Renal cortical epithelial cell (primary cell): Measurements from ENCODE around the gene RGL1. TPM values are rescaled to one million over a fixed set of nuclear protein-coding genes. Genes with fewer than 3 reads are reported as not detected.

Experiments
- DNase-seq: peaks from one replicate; pipeline ENCODE4 v3.0.0-alpha.2; 2011; ENCODE audit warnings: low read depth
- total RNA-seq: library from RNA; depleted of rRNA; stranded (reverse); fragments of >200 nt; gene quantifications from 2 replicates; pipeline ENCODE4 v1.2.3, GENCODE V29; 2014

The RGL1 gene
- total RNA-seq, 1 donor from 2014 or later = 5.9 TPM

- DNase-seq = no peak
These were observed 83.2 kb downstream of the RGL1 start for GRCh38 chr1:183887826-183888819.

DNA sequence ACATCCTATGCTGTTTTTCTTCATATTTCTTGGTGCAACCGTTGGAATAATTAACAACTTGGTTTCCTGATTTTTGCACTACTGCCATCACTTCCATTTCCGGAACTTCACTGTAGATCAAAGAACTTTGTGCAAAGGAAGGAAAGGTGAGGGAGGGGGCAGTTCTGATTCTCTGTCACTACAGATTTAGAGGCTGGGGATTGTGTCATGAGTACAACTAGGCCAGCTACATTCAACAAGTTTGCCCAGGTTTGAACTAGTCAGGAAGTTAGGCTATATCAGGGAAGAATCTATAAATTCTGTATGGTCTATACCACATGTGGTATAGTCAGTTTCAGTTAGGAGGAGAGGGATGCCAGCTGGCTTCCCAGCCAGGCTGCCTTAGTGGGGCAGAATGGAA is 84.2 kb downstream of the RGL1 start:
- DNase-seq = no peak

DNA sequence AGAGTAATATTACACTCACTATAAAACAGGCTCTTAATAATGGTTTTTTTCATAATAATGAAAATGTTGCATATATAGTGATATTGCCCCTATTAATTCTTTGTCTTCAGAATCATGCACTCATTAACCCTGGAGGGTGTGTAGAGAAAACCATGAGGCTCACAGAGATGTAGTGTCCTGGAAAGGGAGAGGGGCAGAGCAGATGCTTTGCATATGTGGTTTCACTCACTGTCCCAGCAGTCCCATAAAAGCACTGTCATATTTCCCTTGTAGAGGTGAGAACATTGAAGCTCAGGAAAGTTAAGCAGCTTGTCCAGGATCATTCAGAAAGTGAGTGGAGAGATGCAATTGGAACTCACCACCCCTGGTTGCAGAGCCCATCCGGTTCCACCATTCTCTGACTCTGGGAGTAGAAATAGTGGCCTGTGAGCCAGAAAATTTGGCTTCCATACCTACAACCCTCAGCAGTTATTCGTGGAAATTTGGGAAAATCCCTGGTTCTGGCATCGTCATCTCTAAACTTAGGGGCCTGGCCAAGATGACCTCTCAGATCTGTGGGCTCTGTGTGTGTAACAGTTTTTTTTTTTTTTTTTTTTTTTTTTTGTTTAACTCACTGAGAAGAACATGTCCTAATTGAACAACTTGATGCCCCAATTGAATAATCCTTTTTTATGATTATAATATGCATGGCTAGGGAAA is 86.4 kb downstream of the RGL1 start:
- DNase-seq = no peak

- peak; percentile 82 for DNase-seq
These were observed 87.5 kb downstream of the RGL1 start for GRCh38 chr1:183892351-183892793.

DNA sequence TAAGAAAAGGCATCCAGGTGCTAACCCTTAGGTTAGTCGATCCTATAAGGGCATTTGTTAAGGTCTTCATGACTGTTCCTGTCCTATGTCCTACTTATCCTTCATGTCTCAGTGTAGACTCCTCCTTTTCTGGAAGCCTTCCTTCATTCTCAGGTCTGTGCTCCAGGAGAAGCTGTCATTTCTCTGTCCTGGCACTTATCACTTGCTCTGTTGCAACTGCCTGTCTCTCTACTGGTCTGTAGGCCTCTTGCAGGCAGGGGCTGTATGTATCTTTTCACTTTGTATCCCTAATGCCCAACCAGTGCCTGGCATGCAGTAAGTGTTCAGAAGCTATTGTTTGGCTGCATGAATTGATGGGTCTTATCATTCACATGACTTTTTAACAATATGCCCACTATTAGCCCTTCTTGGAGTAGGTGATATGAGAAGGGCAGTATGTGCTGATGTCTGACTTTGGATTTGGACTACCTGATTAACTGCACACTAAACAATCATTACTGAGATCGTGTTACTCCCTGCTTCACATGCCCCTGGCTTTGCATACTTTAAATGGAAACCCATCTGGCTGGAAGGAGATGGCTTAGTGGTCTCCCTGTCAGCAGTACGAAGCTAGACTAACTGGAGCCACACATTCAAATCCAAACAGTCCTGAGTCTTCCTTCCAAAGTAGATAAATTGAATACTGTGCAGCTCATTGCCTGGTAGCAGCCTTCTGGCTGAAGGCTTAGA is 88.8 kb downstream of the RGL1 start:
- no peak for DNase-seq

- no peak for DNase-seq
These were observed 89.3 kb downstream of the RGL1 start for GRCh38 chr1:183894290-183894565.

- DNase-seq = no peak
These were observed 91.6 kb downstream of the RGL1 start for GRCh38 chr1:183896466-183897048.

- DNase-seq = no peak
These were observed 93.1 kb downstream of the RGL1 start for GRCh38 chr1:183898001-183898396.

GRCh38 chr1:183898610-183899009 is 93.7 kb downstream of the RGL1 start:
- no peak for DNase-seq

DNA sequence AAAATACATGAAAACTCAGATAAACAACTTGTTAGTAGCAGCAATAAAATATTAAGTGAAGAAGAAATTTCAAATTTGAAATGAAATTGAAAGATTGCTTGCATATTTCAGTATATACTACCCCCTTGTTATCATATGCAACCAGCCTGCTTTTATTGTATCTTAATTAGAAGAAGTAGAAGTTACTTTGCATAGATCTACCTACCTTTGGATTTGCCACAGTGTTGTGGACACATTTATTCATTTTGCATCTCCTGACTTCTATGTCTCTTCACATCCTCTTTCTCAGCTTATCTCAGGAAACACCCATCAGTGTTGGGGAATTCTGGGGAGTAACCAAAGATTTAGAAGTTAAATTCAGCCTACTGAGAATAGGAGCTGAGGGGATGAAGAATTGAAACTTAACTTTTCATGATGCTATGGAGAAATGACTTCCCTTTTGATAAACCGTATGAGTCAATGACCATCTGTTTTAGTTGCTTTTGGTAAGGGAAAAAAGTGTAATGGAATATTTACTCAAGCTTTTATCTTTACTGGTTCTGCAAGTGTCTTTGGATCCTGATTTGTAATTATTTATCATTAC is 96.9 kb downstream of the RGL1 start:
- no peak for DNase-seq

DNA sequence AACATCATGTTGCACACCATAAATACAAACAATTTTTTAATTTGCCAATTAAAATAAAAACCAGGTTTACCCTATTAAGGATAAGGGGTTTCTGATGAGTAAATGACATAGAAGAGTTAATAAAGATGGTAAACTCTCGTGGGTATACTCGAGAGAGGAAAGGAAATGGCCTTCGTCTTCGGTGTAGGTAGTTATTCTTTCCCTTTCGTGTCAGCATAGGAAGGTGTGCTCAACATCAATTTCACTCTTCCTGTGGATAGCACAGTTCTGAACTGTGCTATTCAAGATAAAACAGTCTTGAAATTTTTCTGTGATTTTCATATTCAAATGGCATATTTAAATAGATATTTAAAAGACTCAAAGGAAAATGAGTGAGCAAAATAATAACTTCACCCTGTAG is 98.2 kb downstream of the RGL1 start:
- no peak for DNase-seq

GRCh38 chr1:183905508-183906113 is 100.7 kb downstream of the RGL1 start:
- DNase-seq = no peak

- no peak for DNase-seq
These were observed 102.2 kb downstream of the RGL1 start for GRCh38 chr1:183907070-183907469.

- DNase-seq = no peak
These were observed 103.2 kb downstream of the RGL1 start for GRCh38 chr1:183908079-183908478.

DNA sequence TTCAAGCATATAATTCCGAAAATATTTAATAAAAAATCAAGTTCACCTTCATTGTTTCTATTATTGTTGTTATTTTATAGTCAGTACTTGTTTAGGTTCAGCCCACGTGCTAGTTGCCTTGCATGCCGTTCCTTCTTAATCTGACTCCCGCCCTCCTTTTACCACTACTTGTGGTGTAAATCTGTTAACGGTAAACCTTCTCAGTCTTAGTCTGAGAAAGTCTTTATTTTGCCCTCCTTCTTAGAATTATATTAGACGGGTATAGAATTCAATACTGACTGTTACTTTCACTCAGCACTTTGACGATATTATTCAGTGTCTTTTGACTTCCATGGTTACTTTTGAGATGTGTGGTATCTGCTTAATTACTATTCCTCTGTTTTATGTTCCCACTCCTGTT is 104.8 kb downstream of the RGL1 start:
- no peak for DNase-seq

DNA sequence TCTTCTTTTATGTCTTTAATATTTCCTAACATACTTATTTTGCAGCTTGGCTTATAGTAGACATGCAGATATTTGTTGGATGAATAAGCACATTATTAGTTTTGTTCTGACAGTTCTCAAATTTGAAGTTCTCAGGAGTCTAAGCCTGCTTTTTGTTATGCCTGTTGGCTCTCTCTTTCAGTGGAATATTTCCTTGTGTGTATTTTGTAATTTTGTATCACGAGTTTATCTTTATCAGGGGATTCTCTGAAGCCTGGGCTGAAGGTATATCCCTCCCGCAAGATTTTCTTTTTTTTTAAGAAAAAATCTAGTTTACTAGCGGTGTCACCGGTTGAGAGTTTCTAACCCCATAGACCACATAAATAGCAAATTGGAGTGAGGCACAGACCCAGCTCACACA is 105.9 kb downstream of the RGL1 start:
- DNase-seq = no peak

DNA sequence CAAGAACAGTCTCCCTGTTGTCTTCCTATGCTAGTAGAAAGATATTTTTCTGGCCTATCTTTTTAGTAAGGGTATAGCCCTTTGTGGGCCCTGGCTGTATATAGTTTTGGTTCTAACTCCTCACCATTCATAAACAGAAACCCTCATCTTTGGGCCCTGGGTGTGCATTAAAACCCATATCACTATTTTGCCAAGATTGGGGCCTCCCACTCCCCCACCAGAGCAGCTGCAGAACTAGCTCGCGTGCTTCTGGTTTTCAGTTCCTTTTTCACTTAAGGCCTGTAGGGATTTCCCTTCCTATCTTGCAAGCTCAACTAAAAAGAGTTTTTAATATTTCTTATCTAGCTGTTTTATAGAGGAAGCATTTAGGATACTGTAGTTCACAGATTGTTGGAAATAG is 106.4 kb downstream of the RGL1 start:
- DNase-seq = no peak

GRCh38 chr1:183912265-183912886 is 107.5 kb downstream of the RGL1 start:
- no peak for DNase-seq

GRCh38 chr1:183913567-183913993 is 108.7 kb downstream of the RGL1 start:
- DNase-seq = no peak

DNA sequence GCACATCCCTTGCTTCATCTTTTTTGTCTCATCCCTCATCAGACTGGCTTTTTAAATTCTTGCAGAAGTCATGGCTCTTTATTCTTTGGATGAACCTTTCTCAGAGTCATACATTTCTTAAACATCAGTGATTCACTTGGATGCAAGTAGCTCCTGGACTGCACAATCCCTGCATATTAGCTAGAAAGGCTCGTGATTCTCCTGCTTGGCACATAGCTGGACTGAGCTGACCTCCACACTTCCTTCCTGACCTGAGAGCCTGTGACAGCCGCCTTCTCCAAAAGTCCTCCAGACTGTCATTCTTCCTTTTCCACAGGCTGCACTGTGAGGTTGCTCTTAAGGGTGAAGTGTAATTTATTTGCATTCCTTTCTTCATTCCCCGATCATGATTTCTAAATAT is 109.4 kb downstream of the RGL1 start:
- DNase-seq = no peak

DNA sequence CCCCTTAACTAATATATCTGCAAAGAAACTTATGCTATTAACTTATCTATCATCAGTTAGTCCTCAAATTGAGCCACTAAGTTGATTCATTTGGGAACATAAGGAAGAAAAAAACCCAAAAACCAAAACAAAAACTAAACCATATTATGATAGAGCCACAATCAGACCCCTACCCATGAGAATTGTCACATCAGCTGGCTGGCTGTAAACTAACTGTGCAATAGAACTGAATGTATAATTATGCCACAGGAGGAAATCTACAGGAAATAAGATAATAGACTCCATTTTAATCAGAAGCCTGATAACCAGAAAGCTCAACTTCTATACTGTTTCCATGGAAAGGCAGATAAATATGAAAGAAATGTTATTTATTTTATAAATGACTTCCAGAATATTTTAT is 110.0 kb downstream of the RGL1 start:
- no peak for DNase-seq
